CD4-positive, alpha-beta T cell treated with Interleukin-17A for 4 hours (primary cell): ENCODE results near the gene SUDS3.

ENCODE experiments used
- DNase-seq: peaks from one replicate; pipeline ENCODE4 v3.0.0-alpha.2; 2020; ENCODE audit warnings: mixed read lengths

SUDS3 gene

GRCh38 chr12:118456741-118457140, 80.4 kb downstream of the SUDS3 start:
- no peak for DNase-seq

GRCh38 chr12:118459110-118459509, 82.8 kb downstream of the SUDS3 start:
- DNase-seq: no peak

GRCh38 chr12:118463677-118464076, 87.3 kb downstream of the SUDS3 start:
- DNase-seq: no peak

DNA sequence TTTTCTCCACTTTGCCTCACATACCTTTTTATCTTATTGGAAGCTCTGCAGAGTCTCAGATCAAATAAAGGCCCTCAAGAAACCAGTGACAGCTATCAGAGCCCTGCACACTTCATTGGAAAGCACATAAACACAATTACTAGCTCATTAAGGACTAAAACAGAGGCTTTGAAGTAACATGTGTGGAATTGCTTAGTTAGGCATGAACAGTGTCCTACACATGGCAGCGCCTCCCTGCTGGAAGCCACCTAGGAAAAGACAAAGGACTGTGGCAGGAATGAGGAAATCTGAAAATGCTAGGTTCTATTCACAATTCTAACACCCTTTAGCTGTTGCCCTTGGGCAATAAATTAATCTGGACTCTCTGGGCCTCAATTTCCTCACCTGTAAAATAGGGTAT, 89.4 kb downstream of the SUDS3 start:
- no peak for DNase-seq
